Measurements from ENCODE around the gene MT3.

- TF ChIP-seq CTCF (conservative IDR thresholded peaks at IDR 0.05; ENCODE audit: low read length) (no peak), EZH2phosphoT487 (IDR thresholded peaks at IDR 0.05; ENCODE audit: borderline replicate concordance) (no peak)
Observed at GRCh38 chr16:56561126-56561525, 28.2 kb upstream of the MT3 start.
